Measurements from ENCODE around the gene KIAA1958.

GRCh38 chr9:112502175-112502946 is 15.7 kb downstream of the KIAA1958 start:
- TF ChIP-seq CTCF (IDR thresholded peaks at IDR 0.05; ENCODE audit: low read depth, low read length, missing input control) = no peak
- no peak for TF ChIP-seq GABPA (IDR thresholded peaks at IDR 0.05 in 1 of 2, conservative IDR thresholded peaks at IDR 0.05 in 1 of 2)
- no peak for TF ChIP-seq ZBTB33 (IDR thresholded peaks at IDR 0.05)
- no peak for TF ChIP-seq FOXA1 (IDR thresholded peaks at IDR 0.05)

Data from liver (tissue), 3 donors.